HepG2 (cell line): ENCODE results near the gene LPAR1. TPM values are rescaled to one million over a fixed set of nuclear protein-coding genes. Genes with fewer than 3 reads are reported as not detected.

Experiments used
- ATAC-seq: fragments of 200-7000 bp; cut with Tn5 transposase; 3 replicates; pipeline ENCODE4 v1.9.1; 2020; ENCODE audit warnings: mild to moderate bottlenecking, moderate library complexity
- BruUV-seq: library from RNA; stranded (reverse); fragments of 400-500 nt; replicated peaks from 2 replicates; lab custom pipeline; 2021; lab: Mats Ljungman, UMichigan
- CTCF ChIA-PET: fragments of 300-600 bp; formaldehyde crosslinking; extraction: SDS; loops from one replicate; lab custom pipeline; 2021; ENCODE audit warnings: low total read pairs, inconsistent platforms, low intra/inter-chr PET ratio; lab: Yijun Ruan, JAX
- POLR2A ChIA-PET: fragments of 350-600 bp; sonication (Branson Sonifier 250); formaldehyde crosslinking; loops from one replicate; lab custom pipeline; 2020; ENCODE audit warnings: antibody characterized with exemption, inconsistent platforms; lab: Yijun Ruan, JAX
- DNase-seq: peaks from one replicate; pipeline ENCODE4 v3.0.0-alpha.2; 2015; ENCODE audit warnings: low spot score
- FAIRE-seq: peaks from 3 replicates; lab custom pipeline; 2011; peaks lifted over from hg19 to GRCh38; lab: Jason Lieb, UNC
- H2AFZ ChIP-seq: one replicate; pipeline ENCODE4 v1.6.1; 2011; ENCODE audit warnings: low read length, inconsistent platforms
- H3K27ac ChIP-seq: fragments of 300-600 bp; 3 replicates; pipeline ENCODE4 v1.8.0; 2011; ENCODE audit warnings: mixed run types, mild to moderate bottlenecking, mixed read lengths, low read length, inconsistent platforms; ENCODE audit not compliant: insufficient read depth; ENCODE audit errors: extremely low read length
- H3K27me3 ChIP-seq, 2 experiments: fragments of 200-600 bp in 1 of 2; 2 replicates in 1 of 2; 3 replicates in 1 of 2; pipeline versions ENCODE4 v1.6.0 to v1.8.0; 2011; ENCODE audit warnings: low read length in 2 of 2, mild to moderate bottlenecking in 2 of 2, moderate library complexity in 2 of 2, inconsistent platforms in 1 of 2; ENCODE audit not compliant: insufficient read depth in 2 of 2, control insufficient read depth in 1 of 2
- H3K36me3 ChIP-seq, 2 experiments: fragments of 200-600 bp in 1 of 2; replicated peaks in 1 of 2; 2 replicates in 1 of 2; 3 replicates in 1 of 2; pipeline versions ENCODE4 v1.5.1 to v1.8.0; 2011; ENCODE audit warnings: low read length in 2 of 2, inconsistent platforms in 1 of 2; ENCODE audit not compliant: insufficient read depth in 2 of 2, control insufficient read depth in 1 of 2
- H3K4me1 ChIP-seq: 2 replicates; pipeline ENCODE4 v1.5.1; 2012; ENCODE audit warnings: low read length, inconsistent platforms; ENCODE audit not compliant: insufficient read depth
- H3K4me2 ChIP-seq: 2 replicates; pipeline ENCODE4 v1.6.0; 2011; ENCODE audit warnings: low read depth, low read length, inconsistent platforms
- H3K4me3 ChIP-seq, 3 experiments: fragments of 200-600 bp in 1 of 3; sonication (generic), shearing (Covaris generic) in 1 of 3; replicated peaks in 1 of 3; 2 replicates each; pipeline ENCODE4 v1.5.1; 2011 to 2016; ENCODE audit warnings: low read length in 3 of 3, inconsistent platforms in 2 of 3, low read depth in 2 of 3, mild to moderate bottlenecking in 2 of 3, control low read depth in 1 of 3, mixed read lengths in 1 of 3; ENCODE audit not compliant: insufficient read depth in 1 of 3
- H3K79me2 ChIP-seq: one replicate; pipeline ENCODE4 v1.6.1; 2011; ENCODE audit warnings: low read length, inconsistent platforms; ENCODE audit not compliant: insufficient read depth
- H3K9ac ChIP-seq: 2 replicates; pipeline ENCODE4 v1.6.0; 2011; ENCODE audit warnings: mild to moderate bottlenecking, low read depth, low read length, inconsistent platforms; ENCODE audit not compliant: insufficient read depth
- H3K9me3 ChIP-seq: 2 replicates; pipeline ENCODE4 v1.5.1; 2012; ENCODE audit warnings: mild to moderate bottlenecking, low read length
- H4K20me1 ChIP-seq: 2 replicates; pipeline ENCODE4 v1.6.0; 2011; ENCODE audit warnings: inconsistent platforms, mild to moderate bottlenecking, low read length, moderate library complexity; ENCODE audit not compliant: insufficient read depth
- CAMTA2 ChIP-seq: sonication (generic); formaldehyde crosslinking; IDR thresholded peaks from 2 replicates; pipeline ENCODE4 v1.4.0; 2020; ENCODE audit warnings: mild to moderate bottlenecking, missing genetic modification reagents, borderline replicate concordance
- CHCHD3 ChIP-seq: sonication (generic); formaldehyde crosslinking; IDR thresholded peaks from 2 replicates; pipeline ENCODE4 v1.8.0; 2022; ENCODE audit warnings: mild to moderate bottlenecking, missing genetic modification reagents, moderate library complexity
- KAT8 ChIP-seq: IDR thresholded peaks from 2 replicates; pipeline ENCODE4 v1.6.1; 2016; ENCODE audit warnings: missing genetic modification reagents, missing compliant biosample characterization
- KLF13 ChIP-seq: sonication (generic); formaldehyde crosslinking; IDR thresholded peaks from 2 replicates; pipeline ENCODE4 v1.4.0; 2020; ENCODE audit warnings: mild to moderate bottlenecking, missing genetic modification reagents
- NFE2L2 ChIP-seq: fragments of 150-350 bp; IDR thresholded peaks from 2 replicates; pipeline ENCODE4 v1.6.1; 2014; ENCODE audit warnings: low read length
- POGZ ChIP-seq: sonication (generic); formaldehyde crosslinking; IDR thresholded peaks from 2 replicates; pipeline ENCODE4 v1.4.0; 2020; ENCODE audit warnings: mild to moderate bottlenecking, missing genetic modification reagents
- POLR2A ChIP-seq, 2 experiments: IDR thresholded peaks; 2 replicates each; pipeline ENCODE4 v1.6.1; 2011; ENCODE audit warnings: low read depth in 2 of 2, low read length in 2 of 2, mild to moderate bottlenecking in 1 of 2, moderate library complexity in 1 of 2; ENCODE audit not compliant: insufficient read depth in 1 of 2
- TRIM24 ChIP-seq: sonication (generic); formaldehyde crosslinking; IDR thresholded peaks from 2 replicates; pipeline ENCODE4 v1.8.0; 2022; ENCODE audit warnings: mild to moderate bottlenecking, missing genetic modification reagents
- WGBS: methylation state at CpG from one replicate; pipeline ENCODE4 v1.1.6; 2017; ENCODE audit warnings: low lambda C conversion rate; 5-methylcytosine and 5-hydroxymethylcytosine counted together
- in situ Hi-C: cut with HindIII; loops from 2 replicates; pipeline ENCODE4 v1.10.0; 2017; ENCODE audit warnings: low pct_unique_long_range_greater_than_20kb; ENCODE audit not compliant: extremely low pct_ligation_motif_present
- intact Hi-C: fragments of 100-400 bp; cut with micrococcal nuclease; formaldehyde crosslinking; loops from one replicate; pipeline ENCODE4 v1.10.0; 2022; ENCODE audit not compliant: unreplicated experiment
- polyA plus RNA-seq, 8 experiments: library from polyadenylated mRNA; depleted of rRNA in 3 of 8; stranded (reverse) in 7 of 8; unstranded in 1 of 8; fragments of >200 nt; fragmentation: Illumina TruSeq in 4 of 8; extraction: Trizol in 4 of 8; gene quantifications; 2 replicates each; pipeline versions ENCODE4 v1.2.1 to v1.2.3, GENCODE V29; 2011 to 2016; ENCODE audit warnings: low read depth in 4 of 8, missing spikeins in 1 of 8, mixed read lengths in 1 of 8; ENCODE audit not compliant: insufficient read depth in 1 of 8
- total RNA-seq, 5 experiments: library from RNA; depleted of rRNA; stranded (reverse); fragments of >200 nt; fragmentation: Illumina TruSeq; extraction: Trizol; gene quantifications; 2 replicates each; pipeline ENCODE4 v1.2.3, GENCODE V29; 2016; ENCODE audit warnings: low read depth in 1 of 5
- TF ChIP-seq, protein P1 (sequence below): sonication (generic); formaldehyde crosslinking; IDR thresholded peaks from 2 replicates; pipeline ENCODE4 v1.4.0; 2020; ENCODE audit warnings: mild to moderate bottlenecking, missing genetic modification reagents
- TF ChIP-seq, protein P2 (sequence below): sonication (generic); formaldehyde crosslinking; IDR thresholded peaks from 2 replicates; pipeline ENCODE4 v1.4.0; 2020; ENCODE audit warnings: missing genetic modification reagents, borderline replicate concordance
- TF ChIP-seq, protein P3 (sequence below): sonication (generic); formaldehyde crosslinking; IDR thresholded peaks from 2 replicates; pipeline ENCODE4 v1.8.1; 2023; ENCODE audit warnings: mild to moderate bottlenecking, inconsistent platforms, moderate library complexity, missing genetic modification reagents, borderline replicate concordance
- TF ChIP-seq, protein P4 (sequence below): sonication (generic); formaldehyde crosslinking; IDR thresholded peaks from 2 replicates; pipeline ENCODE4 v1.8.0; 2022; ENCODE audit warnings: mild to moderate bottlenecking, missing genetic modification reagents, borderline replicate concordance

LPAR1 gene
- total and polyA plus RNA-seq, 2 of the 13 experiments (the other 11 are each of a cell fraction or from before 2014, with no cell fraction given): not detected

DNA sequence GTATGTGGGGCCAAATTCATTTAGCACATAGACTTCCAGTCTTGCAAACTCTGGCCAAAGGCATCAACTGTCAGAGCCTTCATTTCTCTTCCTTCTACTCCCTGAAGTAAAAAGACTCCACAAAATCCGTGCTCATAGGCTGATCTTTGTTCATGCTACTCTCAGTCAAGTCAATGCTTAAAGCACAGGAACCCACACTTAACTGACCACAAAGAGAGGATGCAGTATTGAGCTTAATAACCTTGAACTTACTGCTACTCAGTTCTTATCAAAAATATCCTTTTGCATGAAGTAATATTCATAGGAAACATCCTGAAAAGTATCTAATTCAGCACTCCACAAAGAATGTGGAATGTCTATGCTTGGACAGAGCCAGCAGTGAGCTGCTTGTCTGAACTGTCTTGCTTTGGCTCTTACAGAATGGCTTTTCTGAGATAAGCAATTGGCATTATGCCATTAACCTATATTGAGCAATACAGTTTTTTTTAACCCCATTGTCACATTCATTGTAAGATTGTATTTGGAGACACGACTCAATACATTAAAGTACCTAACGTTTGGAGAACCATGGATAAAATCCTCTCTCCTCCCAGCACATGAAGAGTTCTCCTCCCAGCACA is 21.7 kb downstream of the LPAR1 start:
- Histone ChIP-seq H3K36me3 (no peaks in the 10 kb centered on the region), H3K4me1 (no peaks in the 10 kb centered on the region), H4K20me1 (no peaks in the 10 kb centered on the region), H3K27ac (no peak overlapping the region), H3K27me3 (no peaks in the 10 kb centered on the region; a peak in 1 of 5 replicates), H3K79me2 (no peaks in the 10 kb centered on the region), H3K9ac (no peak overlapping the region), H3K9me3 (no peaks in the 10 kb centered on the region), H2AFZ (no peak overlapping the region), H3K4me2 (no peak overlapping the region), H3K4me3 (no peak overlapping the region)
- DNase-seq (no peak), ATAC-seq (no peak), FAIRE-seq (no peak)
- intact Hi-C loops: no loop called here
- ChIA-PET POLR2A (no interaction called here), CTCF (no interaction called here)
- no TSS peak for BruUV-seq
- in situ Hi-C loops: no loop called here
- no peak for TF ChIP-seq KAT8
- TF ChIP-seq POLR2A (IDR thresholded peaks at IDR 0.05; ENCODE audit: insufficient read depth in 1 of 2, low read depth in 2 of 2, low read length in 2 of 2): no peak
- TF ChIP-seq KLF13: no peak
- TF ChIP-seq, protein P1, sequence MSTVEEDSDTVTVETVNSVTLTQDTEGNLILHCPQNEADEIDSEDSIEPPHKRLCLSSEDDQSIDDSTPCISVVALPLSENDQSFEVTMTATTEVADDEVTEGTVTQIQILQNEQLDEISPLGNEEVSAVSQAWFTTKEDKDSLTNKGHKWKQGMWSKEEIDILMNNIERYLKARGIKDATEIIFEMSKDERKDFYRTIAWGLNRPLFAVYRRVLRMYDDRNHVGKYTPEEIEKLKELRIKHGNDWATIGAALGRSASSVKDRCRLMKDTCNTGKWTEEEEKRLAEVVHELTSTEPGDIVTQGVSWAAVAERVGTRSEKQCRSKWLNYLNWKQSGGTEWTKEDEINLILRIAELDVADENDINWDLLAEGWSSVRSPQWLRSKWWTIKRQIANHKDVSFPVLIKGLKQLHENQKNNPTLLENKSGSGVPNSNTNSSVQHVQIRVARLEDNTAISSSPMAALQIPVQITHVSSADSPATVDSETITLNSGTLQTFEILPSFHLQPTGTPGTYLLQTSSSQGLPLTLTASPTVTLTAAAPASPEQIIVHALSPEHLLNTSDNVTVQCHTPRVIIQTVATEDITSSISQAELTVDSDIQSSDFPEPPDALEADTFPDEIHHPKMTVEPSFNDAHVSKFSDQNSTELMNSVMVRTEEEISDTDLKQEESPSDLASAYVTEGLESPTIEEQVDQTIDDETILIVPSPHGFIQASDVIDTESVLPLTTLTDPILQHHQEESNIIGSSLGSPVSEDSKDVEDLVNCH (CRISPR knock-in tag): no peak
- TF ChIP-seq, protein P2, sequence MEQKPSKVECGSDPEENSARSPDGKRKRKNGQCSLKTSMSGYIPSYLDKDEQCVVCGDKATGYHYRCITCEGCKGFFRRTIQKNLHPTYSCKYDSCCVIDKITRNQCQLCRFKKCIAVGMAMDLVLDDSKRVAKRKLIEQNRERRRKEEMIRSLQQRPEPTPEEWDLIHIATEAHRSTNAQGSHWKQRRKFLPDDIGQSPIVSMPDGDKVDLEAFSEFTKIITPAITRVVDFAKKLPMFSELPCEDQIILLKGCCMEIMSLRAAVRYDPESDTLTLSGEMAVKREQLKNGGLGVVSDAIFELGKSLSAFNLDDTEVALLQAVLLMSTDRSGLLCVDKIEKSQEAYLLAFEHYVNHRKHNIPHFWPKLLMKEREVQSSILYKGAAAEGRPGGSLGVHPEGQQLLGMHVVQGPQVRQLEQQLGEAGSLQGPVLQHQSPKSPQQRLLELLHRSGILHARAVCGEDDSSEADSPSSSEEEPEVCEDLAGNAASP: no peak
- TF ChIP-seq, protein P3, sequence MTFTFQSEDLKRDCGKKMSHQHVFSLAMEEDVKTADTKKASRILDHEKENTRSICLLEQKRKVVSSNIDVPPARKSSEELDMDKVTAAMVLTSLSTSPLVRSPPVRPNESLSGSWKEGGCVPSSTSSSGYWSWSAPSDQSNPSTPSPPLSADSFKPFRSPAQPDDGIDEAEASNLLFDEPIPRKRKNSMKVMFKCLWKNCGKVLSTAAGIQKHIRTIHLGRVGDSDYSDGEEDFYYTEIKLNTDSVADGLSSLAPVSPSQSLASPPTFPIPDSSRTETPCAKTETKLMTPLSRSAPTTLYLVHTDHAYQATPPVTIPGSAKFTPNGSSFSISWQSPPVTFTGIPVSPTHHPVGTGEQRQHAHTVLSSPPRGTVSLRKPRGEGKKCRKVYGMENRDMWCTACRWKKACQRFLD (CRISPR knock-in tag): no peak
- TF ChIP-seq, protein P4, sequence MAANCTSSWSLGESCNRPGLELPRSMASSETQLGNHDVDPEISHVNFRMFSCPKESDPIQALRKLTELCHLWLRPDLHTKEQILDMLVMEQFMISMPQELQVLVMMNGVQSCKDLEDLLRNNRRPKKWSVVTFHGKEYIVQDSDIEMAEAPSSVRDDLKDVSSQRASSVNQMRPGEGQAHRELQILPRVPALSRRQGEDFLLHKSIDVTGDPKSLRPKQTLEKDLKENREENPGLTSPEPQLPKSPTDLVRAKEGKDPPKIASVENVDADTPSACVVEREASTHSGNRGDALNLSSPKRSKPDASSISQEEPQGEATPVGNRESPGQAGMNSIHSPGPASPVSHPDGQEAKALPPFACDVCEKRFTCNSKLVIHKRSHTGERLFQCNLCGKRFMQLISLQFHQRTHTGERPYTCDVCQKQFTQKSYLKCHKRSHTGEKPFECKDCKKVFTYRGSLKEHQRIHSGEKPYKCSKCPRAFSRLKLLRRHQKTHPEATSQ (CRISPR knock-in tag): no peak
- TF ChIP-seq NFE2L2: no peak
- no peak for TF ChIP-seq POGZ (CRISPR knock-in tag)
- TF ChIP-seq CHCHD3 (CRISPR knock-in tag): no peak
- TF ChIP-seq TRIM24 (CRISPR knock-in tag): no peak
- TF ChIP-seq CAMTA2: no peak
- 0% methylated on average over 3 of the region's 3 CpGs for WGBS
